Liver (tissue), 9 donors: ENCODE measurements around the gene ATCAY. TPM values are rescaled to one million over a fixed set of nuclear protein-coding genes. Genes with fewer than 3 reads are reported as not detected.
"Not testable (repeated sequence)": the region's sequence is repeated elsewhere in the genome, so short reads cannot be mapped to it uniquely, and the experiment has no call there.

Experiments
- DNase-seq: peaks from one replicate; pipeline ENCODE4 v3.0.0-alpha.2; 2017; ENCODE audit warnings: low spot score
- H3K27ac ChIP-seq, 2 donors: one replicate each; pipeline ENCODE4 v1.7.0; 2013; ENCODE audit warnings: inconsistent platforms in 2 of 2, low read length in 2 of 2, control low read depth in 1 of 2, low read depth in 1 of 2, mild to moderate bottlenecking in 1 of 2
- H3K27me3 ChIP-seq, 4 donors: one replicate each; pipeline versions ENCODE4 v1.6.1 to v1.7.0; 2013; ENCODE audit warnings: low read length in 3 of 4, inconsistent platforms in 1 of 4, mild to moderate bottlenecking in 1 of 4, moderate library complexity in 1 of 4; ENCODE audit not compliant: control insufficient read depth in 4 of 4, insufficient read depth in 4 of 4
- H3K36me3 ChIP-seq, 4 donors: one replicate each; pipeline versions ENCODE4 v1.6.1 to v1.7.0; 2013; ENCODE audit warnings: low read length in 3 of 4, mild to moderate bottlenecking in 3 of 4, low read depth in 1 of 4, moderate library complexity in 1 of 4; ENCODE audit not compliant: control insufficient read depth in 4 of 4, insufficient read depth in 3 of 4
- H3K4me1 ChIP-seq, 4 donors: one replicate each; pipeline versions ENCODE4 v1.6.1 to v1.7.0; 2013; ENCODE audit warnings: low read length in 3 of 4, mild to moderate bottlenecking in 3 of 4, moderate library complexity in 1 of 4; ENCODE audit not compliant: control insufficient read depth in 4 of 4, insufficient read depth in 4 of 4
- H3K4me3 ChIP-seq, 3 donors: one replicate each; pipeline versions ENCODE4 v1.6.1 to v1.7.0; 2013; ENCODE audit warnings: low read length in 3 of 3, control low read depth in 1 of 3, low read depth in 1 of 3, mild to moderate bottlenecking in 1 of 3
- H3K9ac ChIP-seq, 2 donors: one replicate each; pipeline ENCODE4 v1.7.0; 2013; ENCODE audit warnings: low read length in 2 of 2, mild to moderate bottlenecking in 2 of 2, moderate library complexity in 2 of 2, control low read depth in 1 of 2, low read depth in 1 of 2
- H3K9me3 ChIP-seq, 4 donors: one replicate each; pipeline versions ENCODE4 v1.6.1 to v1.7.0; 2013; ENCODE audit warnings: low read length in 3 of 4; ENCODE audit not compliant: control insufficient read depth in 4 of 4
- ATF3 ChIP-seq: IDR thresholded peaks from 2 replicates; pipeline ENCODE4 v1.6.1; 2016; ENCODE audit warnings: antibody characterized with exemption
- CTCF ChIP-seq: fragments of 150-350 bp; IDR thresholded peaks from 2 replicates; pipeline ENCODE4 v1.5.1; 2017; ENCODE audit warnings: improper control_type of control experiment, low read depth, low read length; ENCODE audit not compliant: missing input control
- FOXA1 ChIP-seq: IDR thresholded peaks from 2 replicates; pipeline ENCODE4 v1.6.1; 2016; ENCODE audit warnings: antibody characterized with exemption
- GABPA ChIP-seq, 2 donors: IDR thresholded peaks in 1 of 2; conservative IDR thresholded peaks in 1 of 2; 2 replicates each; pipeline ENCODE4 v1.6.1; 2016; ENCODE audit warnings: antibody characterized with exemption in 2 of 2, mild to moderate bottlenecking in 1 of 2, moderate library complexity in 1 of 2
- HNF4G ChIP-seq: IDR thresholded peaks from 2 replicates; pipeline ENCODE4 v1.6.1; 2016; ENCODE audit warnings: antibody characterized with exemption
- MAX ChIP-seq: IDR thresholded peaks from 2 replicates; pipeline ENCODE4 v1.6.1; 2016; ENCODE audit warnings: antibody characterized with exemption
- NR2F2 ChIP-seq: IDR thresholded peaks from 2 replicates; pipeline ENCODE4 v1.6.1; 2016; ENCODE audit warnings: antibody characterized with exemption
- REST ChIP-seq: IDR thresholded peaks from 2 replicates; pipeline ENCODE4 v1.6.1; 2016; ENCODE audit warnings: antibody characterized with exemption, mild to moderate bottlenecking
- SP1 ChIP-seq: IDR thresholded peaks from 2 replicates; pipeline ENCODE4 v1.6.1; 2018; ENCODE audit warnings: antibody characterized with exemption, mild to moderate bottlenecking
- TAF1 ChIP-seq: conservative IDR thresholded peaks from 2 replicates; pipeline ENCODE4 v1.6.1; 2016; ENCODE audit warnings: antibody characterized with exemption, mild to moderate bottlenecking
- ZBTB33 ChIP-seq: IDR thresholded peaks from 2 replicates; pipeline ENCODE4 v1.6.1; 2016; ENCODE audit warnings: antibody characterized with exemption
- WGBS: extraction: QIAGEN DNeasy Blood & Tissue Kit; methylation state at CpG from one replicate; pipeline ENCODE4 v1.1.7; 2013; 5-methylcytosine and 5-hydroxymethylcytosine counted together
- polyA plus RNA-seq, 2 donors: library from polyadenylated mRNA; stranded (reverse) in 1 of 2; unstranded in 1 of 2; fragments of 200-250 nt in 1 of 2; fragments of >200 nt in 1 of 2; fragmentation: Nextera tagmentation in 1 of 2; extraction: Ambion mirVana in 1 of 2; gene quantifications; one replicate each; pipeline versions ENCODE4 v1.2.1 to v1.2.3, GENCODE V29; 2013 to 2015
- total RNA-seq, 2 donors: library from RNA; depleted of rRNA; stranded (reverse); fragments of >200 nt; gene quantifications; one replicate each; pipeline ENCODE4 v1.2.3, GENCODE V29; 2014
- donor health status: healthy.
- donor health status: healthy.
- donor health status: healthy.
- donor health status: healthy.
- donor health status: healthy.

The ATCAY gene
- total and polyA plus RNA-seq, 4 donors, result not detected

GRCh38 chr19:3936506-3937442 is 56.3 kb downstream of the ATCAY start:
- H3K9ac ChIP-seq, result no peak overlapping the region
- TF ChIP-seq HNF4G, result no peak
- no peak for TF ChIP-seq MAX
- no peak for TF ChIP-seq TAF1
- no peak for TF ChIP-seq REST
- no peak for TF ChIP-seq CTCF
- no peak for TF ChIP-seq NR2F2
- no peak for TF ChIP-seq ZBTB33
- no peak for TF ChIP-seq SP1
- TF ChIP-seq ATF3, result no peak
- TF ChIP-seq GABPA (IDR thresholded peaks at IDR 0.05 in 1 of 2, conservative IDR thresholded peaks at IDR 0.05 in 1 of 2), result no peak
- no peak for TF ChIP-seq FOXA1
- H3K36me3 ChIP-seq, result no peaks in the 10 kb centered on the region
- H3K27ac ChIP-seq, result no peak overlapping the region
- H3K4me3 ChIP-seq, result no peak overlapping the region
- DNase-seq, result no peak
- no peaks in the 10 kb centered on the region for H3K27me3 ChIP-seq
- H3K4me1 ChIP-seq, result no peaks in the 10 kb centered on the region
- WGBS, result 78% methylated on average over 26 of the region's 29 CpGs
- no peaks in the 10 kb centered on the region for H3K9me3 ChIP-seq

- H3K27ac ChIP-seq, DNase-seq, H3K27me3 ChIP-seq: not testable (repeated sequence)
Observed at GRCh38 chr19:3938300-3938950, 57.9 kb downstream of the ATCAY start.

More at GRCh38 chr19:3938300-3938950, 57.9 kb downstream of the ATCAY start:
- H3K4me3 ChIP-seq, H3K9me3 ChIP-seq, H3K9ac ChIP-seq, H3K4me1 ChIP-seq, H3K36me3 ChIP-seq: not testable (repeated sequence)
- 92% methylated on average over 22 of the region's 22 CpGs for WGBS
